HEK293 (cell line): ENCODE measurements around the gene INF2.

Experiments used
- CTCF ChIA-PET: fragments of 350-600 bp; formaldehyde crosslinking; extraction: SDS; loops from one replicate; lab custom pipeline; 2021; ENCODE audit warnings: antibody characterized with exemption; lab: Yijun Ruan, JAX
- POLR2A ChIA-PET: fragments of 300-600 bp; formaldehyde crosslinking; extraction: SDS; loops from one replicate; lab custom pipeline; 2020; ENCODE audit warnings: antibody characterized with exemption, inconsistent platforms; lab: Yijun Ruan, JAX
- H3K27ac ChIP-seq: fragments of 200-500 bp; sonication (Bioruptor generic); 2 replicates; pipeline ENCODE4 v1.5.1; 2014; ENCODE audit warnings: low read depth, low read length, control low read depth, inconsistent platforms; ENCODE audit errors: extremely low read depth
- H3K36me3 ChIP-seq, 2 experiments: fragments of 200-500 bp in 1 of 2; sonication (Bioruptor generic) in 1 of 2; 1 replicate in 1 of 2; 2 replicates in 1 of 2; pipeline ENCODE4 v1.5.1; 2014 to 2017; ENCODE audit warnings: inconsistent platforms in 2 of 2, low read length in 2 of 2; ENCODE audit not compliant: control insufficient read depth in 2 of 2, insufficient read depth in 1 of 2
- H3K4me1 ChIP-seq: fragments of 200-500 bp; sonication (Bioruptor generic); 2 replicates; pipeline ENCODE4 v1.5.1; 2014; ENCODE audit warnings: mild to moderate bottlenecking, low read length, inconsistent platforms; ENCODE audit not compliant: control insufficient read depth, insufficient read depth
- H3K4me3 ChIP-seq: 2 replicates; pipeline ENCODE4 v1.5.1; 2011; ENCODE audit warnings: low read depth, mild to moderate bottlenecking, control low read depth, low read length, moderate library complexity
- H3K9me3 ChIP-seq: fragments of 200-500 bp; sonication (Bioruptor generic); 2 replicates; pipeline ENCODE4 v1.5.1; 2014; ENCODE audit warnings: low read depth, low read length, inconsistent platforms; ENCODE audit not compliant: control insufficient read depth, insufficient read depth
- HOXD13 ChIP-seq: sonication (generic); formaldehyde crosslinking; IDR thresholded peaks from 2 replicates; pipeline ENCODE4 v1.8.0; 2022; ENCODE audit warnings: missing genetic modification reagents, borderline replicate concordance
- KLF8 ChIP-seq: fragments of 450-650 bp; formaldehyde crosslinking; IDR thresholded peaks from 2 replicates; pipeline ENCODE4 v1.5.1; 2016; ENCODE audit warnings: missing biosample characterization, missing genetic modification characterization
- MYNN ChIP-seq: fragments of 450-650 bp; formaldehyde crosslinking; IDR thresholded peaks from 2 replicates; pipeline ENCODE4 v1.5.1; 2016; ENCODE audit warnings: missing biosample characterization, missing genetic modification characterization, borderline replicate concordance
- PRDM1 ChIP-seq: fragments of 450-650 bp; formaldehyde crosslinking; IDR thresholded peaks from 2 replicates; pipeline ENCODE4; 2016; ENCODE audit warnings: missing biosample characterization, missing genetic modification characterization
- SETDB1 ChIP-seq: IDR thresholded peaks from one replicate; pipeline ENCODE4 v1.6.1; 2017; ENCODE audit warnings: mild to moderate bottlenecking, low read length, moderate library complexity, mixed read lengths; ENCODE audit not compliant: insufficient read length
- SP7 ChIP-seq: fragments of 450-650 bp; formaldehyde crosslinking; IDR thresholded peaks from 2 replicates; pipeline ENCODE4 v1.5.1; 2016; ENCODE audit warnings: missing biosample characterization, missing genetic modification characterization
- ZNF155 ChIP-seq: fragments of 450-650 bp; formaldehyde crosslinking; IDR thresholded peaks from 2 replicates; pipeline ENCODE4 v1.5.1; 2016; ENCODE audit warnings: missing biosample characterization, missing genetic modification characterization
- ZNF202 ChIP-seq: fragments of 450-650 bp; formaldehyde crosslinking; IDR thresholded peaks from 2 replicates; pipeline ENCODE4 v1.5.1; 2016; ENCODE audit warnings: missing biosample characterization, missing genetic modification characterization, borderline replicate concordance
- ZNF404 ChIP-seq: fragments of 450-650 bp; formaldehyde crosslinking; IDR thresholded peaks from 2 replicates; pipeline ENCODE4 v1.5.1; 2017; ENCODE audit warnings: missing biosample characterization, missing genetic modification characterization
- ZNF423 ChIP-seq: fragments of 450-650 bp; formaldehyde crosslinking; IDR thresholded peaks from 2 replicates; pipeline ENCODE4 v1.5.1; 2016; ENCODE audit warnings: missing biosample characterization, missing genetic modification characterization
- ZNF473 ChIP-seq: fragments of 450-650 bp; formaldehyde crosslinking; IDR thresholded peaks from 2 replicates; pipeline ENCODE4 v1.5.1; 2017; ENCODE audit warnings: missing biosample characterization, missing genetic modification characterization
- ZNF530 ChIP-seq: fragments of 450-650 bp; formaldehyde crosslinking; IDR thresholded peaks from 2 replicates; pipeline ENCODE4 v1.5.1; 2016; ENCODE audit warnings: low read depth, missing biosample characterization, missing genetic modification characterization
- ZNF654 ChIP-seq: fragments of 450-650 bp; formaldehyde crosslinking; IDR thresholded peaks from 2 replicates; pipeline ENCODE4 v1.5.1; 2016; ENCODE audit warnings: low read depth, missing biosample characterization, missing genetic modification characterization
- ZSCAN18 ChIP-seq: fragments of 450-650 bp; formaldehyde crosslinking; IDR thresholded peaks from 2 replicates; pipeline ENCODE4 v1.5.1; 2016; ENCODE audit warnings: missing biosample characterization, missing genetic modification characterization
- TF ChIP-seq, protein P1 (sequence below): fragments of 450-650 bp; formaldehyde crosslinking; IDR thresholded peaks from 2 replicates; pipeline ENCODE4 v1.5.0; 2017; ENCODE audit warnings: missing biosample characterization, missing genetic modification characterization, borderline replicate concordance

INF2 gene

GRCh38 chr14:104758981-104759969, 69.9 kb downstream of the INF2 start:
- CTCF ChIA-PET: interaction anchor here (1.9 kb wide), 1 partner anchor 9 kb away, joined by 6 read pairs; no protein-coding TSS in a partner anchor
- Histone ChIP-seq H3K36me3 (peaks cover 8 to 81% of the 10 kb centered on the region in 2 experiments; a peak in 2 of 3 replicates), H3K4me1 (no peaks in the 10 kb centered on the region; the same call in 1 of the 2 replicates), H3K4me3 (no peak overlapping the region), H3K27ac (no peak overlapping the region), H3K9me3 (no peaks in the 10 kb centered on the region)
- no peak for TF ChIP-seq ZNF155 (tag by site-specific recombination)
- no peak for TF ChIP-seq MYNN (tag by site-specific recombination)
- POLR2A ChIA-PET: no interaction called here

GRCh38 chr14:104765517-104765916, 76.1 kb downstream of the INF2 start:
- CTCF ChIA-PET: interaction anchor here (0.6 to 3.2 kb wide), 4 partner anchors 11 to 96 kb away, joined by 3 to 17 read pairs (median 4); no protein-coding TSS in a partner anchor
- H3K9me3 ChIP-seq: no peaks in the 10 kb centered on the region
- no peak for TF ChIP-seq ZNF155 (tag by site-specific recombination)
- no peak for TF ChIP-seq ZNF202 (tag by site-specific recombination)
- H3K27ac ChIP-seq: no peak overlapping the region
- H3K36me3 ChIP-seq: peaks cover 8 to 29% of the 10 kb centered on the region in 2 experiments; a peak in 2 of 3 replicates
- peaks cover 4% of the 10 kb centered on the region; the same call in 1 of the 2 replicates for H3K4me1 ChIP-seq
- H3K4me3 ChIP-seq: no peak overlapping the region
- POLR2A ChIA-PET: interaction anchor here (2.0 kb wide), 1 partner anchor 13 kb away, joined by 8 read pairs; the partner anchor contains the start of gene SIVA1

DNA sequence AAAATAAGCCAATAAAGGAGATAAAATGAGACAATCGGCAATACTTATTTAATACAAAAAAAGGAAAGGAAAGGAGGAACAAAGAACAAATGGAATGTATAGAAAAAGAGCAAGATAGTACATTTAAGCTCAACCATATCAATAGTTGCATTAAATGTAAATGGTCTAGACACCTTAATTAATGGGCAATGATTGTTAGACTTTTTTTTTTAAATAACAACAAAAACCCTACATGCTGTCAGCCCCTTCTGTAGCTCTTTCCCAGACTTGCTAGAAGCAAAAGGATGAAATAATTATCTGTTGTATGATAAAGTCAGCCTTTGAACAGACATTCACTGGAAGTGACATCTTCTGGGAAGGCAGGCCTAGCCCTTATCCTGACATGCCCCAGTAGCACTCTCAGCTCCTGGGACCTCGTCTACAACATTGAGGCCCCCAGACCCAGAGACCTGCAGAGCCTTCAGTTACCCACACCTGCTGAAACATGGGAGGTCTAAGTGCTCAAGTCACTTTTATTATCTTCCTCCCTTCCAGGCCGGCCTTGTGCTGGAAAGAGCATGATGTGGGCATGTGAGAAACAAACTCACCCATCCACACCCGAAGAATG, 76.9 kb downstream of the INF2 start:
- H3K4me1 ChIP-seq: peaks cover 4% of the 10 kb centered on the region; the same call in 1 of the 2 replicates
- no peaks in the 10 kb centered on the region for H3K9me3 ChIP-seq
- peaks cover 8 to 29% of the 10 kb centered on the region in 2 experiments; a peak in 2 of 3 replicates for H3K36me3 ChIP-seq
- TF ChIP-seq ZNF530 (tag by site-specific recombination) (no peak), SETDB1 (peak; percentile 65), ZNF423 (no peak), HOXD13 (CRISPR knock-in tag) (no peak)
- TF ChIP-seq, all 188 proteins: peak for 1
- Histone ChIP-seq H3K27ac (no peak overlapping the region), H3K4me3 (no peak overlapping the region)
- ChIA-PET POLR2A (interaction anchor here (2.0 kb wide), 1 partner anchor 13 kb away, joined by 8 read pairs; the partner anchor contains the start of gene SIVA1), CTCF (interaction anchor here (0.6 to 3.2 kb wide), 9 partner anchors 12 to 321 kb away, joined by 3 to 17 read pairs (median 3); no protein-coding TSS in a partner anchor)

GRCh38 chr14:104766863-104767633, 77.6 kb downstream of the INF2 start:
- Histone ChIP-seq H3K4me3 (no peak overlapping the region), H3K27ac (no peak overlapping the region), H3K4me1 (peaks cover 4% of the 10 kb centered on the region; the same call in 1 of the 2 replicates), H3K9me3 (no peaks in the 10 kb centered on the region), H3K36me3 (peaks cover 2 to 29% of the 10 kb centered on the region in 2 experiments; a peak in 2 of 3 replicates)
- TF ChIP-seq, protein P1, sequence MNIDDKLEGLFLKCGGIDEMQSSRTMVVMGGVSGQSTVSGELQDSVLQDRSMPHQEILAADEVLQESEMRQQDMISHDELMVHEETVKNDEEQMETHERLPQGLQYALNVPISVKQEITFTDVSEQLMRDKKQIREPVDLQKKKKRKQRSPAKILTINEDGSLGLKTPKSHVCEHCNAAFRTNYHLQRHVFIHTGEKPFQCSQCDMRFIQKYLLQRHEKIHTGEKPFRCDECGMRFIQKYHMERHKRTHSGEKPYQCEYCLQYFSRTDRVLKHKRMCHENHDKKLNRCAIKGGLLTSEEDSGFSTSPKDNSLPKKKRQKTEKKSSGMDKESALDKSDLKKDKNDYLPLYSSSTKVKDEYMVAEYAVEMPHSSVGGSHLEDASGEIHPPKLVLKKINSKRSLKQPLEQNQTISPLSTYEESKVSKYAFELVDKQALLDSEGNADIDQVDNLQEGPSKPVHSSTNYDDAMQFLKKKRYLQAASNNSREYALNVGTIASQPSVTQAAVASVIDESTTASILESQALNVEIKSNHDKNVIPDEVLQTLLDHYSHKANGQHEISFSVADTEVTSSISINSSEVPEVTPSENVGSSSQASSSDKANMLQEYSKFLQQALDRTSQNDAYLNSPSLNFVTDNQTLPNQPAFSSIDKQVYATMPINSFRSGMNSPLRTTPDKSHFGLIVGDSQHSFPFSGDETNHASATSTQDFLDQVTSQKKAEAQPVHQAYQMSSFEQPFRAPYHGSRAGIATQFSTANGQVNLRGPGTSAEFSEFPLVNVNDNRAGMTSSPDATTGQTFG (tag by site-specific recombination): no peak
- no peak for TF ChIP-seq ZSCAN18
- no peak for TF ChIP-seq ZNF473 (tag by site-specific recombination)
- no peak for TF ChIP-seq ZNF404 (tag by site-specific recombination)
- no peak for TF ChIP-seq PRDM1 (tag by site-specific recombination)
- TF ChIP-seq ZNF654: no peak
- TF ChIP-seq KLF8 (tag by site-specific recombination): no peak
- TF ChIP-seq SP7 (tag by site-specific recombination): no peak
- POLR2A ChIA-PET: no interaction called here
- CTCF ChIA-PET: interaction anchor here (0.6 to 3.2 kb wide), 6 partner anchors 13 to 103 kb away, joined by 3 to 17 read pairs (median 10); no protein-coding TSS in a partner anchor
